Fibroblast of the aortic adventitia (primary cell): ENCODE measurements around the gene LCN6. TPM values are rescaled to one million over a fixed set of nuclear protein-coding genes. Genes with fewer than 3 reads are reported as not detected.

ENCODE experiments used
- DNase-seq: peaks from one replicate; pipeline ENCODE4 v3.0.0-alpha.2; 2010; ENCODE audit warnings: low read depth
- H3K4me3 ChIP-seq: 2 replicates; pipeline ENCODE4 v1.5.1; 2011; ENCODE audit warnings: low read depth, mild to moderate bottlenecking, control low read depth, low read length, moderate library complexity
- CTCF ChIP-seq: IDR thresholded peaks from 2 replicates; pipeline ENCODE4 v1.5.1; 2011; ENCODE audit warnings: mild to moderate bottlenecking, low read length, control low read depth, inconsistent platforms; ENCODE audit not compliant: insufficient read depth
- total RNA-seq: library from RNA; depleted of rRNA; stranded (reverse); fragments of >200 nt; gene quantifications from 2 replicates; pipeline ENCODE4 v1.2.3, GENCODE V29; 2012; ENCODE audit warnings: low replicate concordance

Gene LCN6
- total RNA-seq, 1 donor, result not detected

GRCh38 chr9:136728080-136728547 is 20.2 kb downstream of the LCN6 start:
- TF ChIP-seq CTCF, result peak; percentile 74
- H3K4me3 ChIP-seq, result peak overlapping the region; percentile 98
- peak; percentile 87 for DNase-seq

DNA sequence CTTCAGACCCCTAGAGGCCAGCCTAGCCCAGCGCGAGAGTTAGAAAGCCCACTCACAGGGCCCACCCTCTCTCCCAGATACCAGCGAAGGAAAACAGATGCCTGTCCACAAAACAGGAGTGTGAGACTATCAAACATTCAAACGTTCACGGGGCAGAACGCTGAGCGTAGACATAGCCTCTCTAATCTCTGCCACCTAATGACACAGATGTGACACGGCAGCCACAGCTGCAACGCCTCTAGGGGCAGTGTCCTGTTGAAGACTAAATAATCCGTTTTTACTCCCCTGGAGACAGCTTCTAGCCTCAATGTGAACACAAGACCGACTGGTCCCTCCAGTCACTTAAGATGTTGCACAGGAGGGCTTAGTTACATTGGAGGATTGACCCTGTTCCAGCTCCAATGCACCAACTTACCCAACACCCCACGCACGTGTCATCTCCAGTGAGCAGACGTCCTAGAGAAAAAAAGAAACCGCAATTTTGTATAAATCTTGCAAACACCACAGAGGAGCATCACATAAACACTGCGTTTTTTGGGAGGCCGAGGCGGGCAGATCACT is 21.6 kb downstream of the LCN6 start:
- DNase-seq, result peak; percentile 27
- peak overlapping the region; percentile 98 for H3K4me3 ChIP-seq
- peak; percentile 21 for TF ChIP-seq CTCF

DNA sequence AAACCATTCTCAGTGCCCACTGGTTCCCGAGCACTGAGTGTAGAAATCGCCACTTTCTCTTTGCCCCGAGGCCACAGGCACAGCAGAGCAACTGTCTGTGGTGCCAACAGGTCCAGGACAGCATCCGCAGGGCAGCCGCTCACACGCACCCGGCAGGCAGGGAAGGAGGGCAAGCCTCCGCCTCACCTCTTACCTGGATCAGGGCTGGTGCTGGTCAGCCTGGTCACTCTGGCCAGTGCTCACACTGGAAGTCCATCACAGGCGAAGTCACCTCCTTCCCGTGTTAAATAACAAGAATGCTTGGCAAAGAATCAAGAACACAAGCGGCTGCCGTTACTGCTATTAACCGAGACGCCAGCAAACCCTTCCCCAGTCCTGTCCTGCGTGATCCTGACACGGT is 22.2 kb downstream of the LCN6 start:
- H3K4me3 ChIP-seq, result peak overlapping the region; percentile 98
- DNase-seq, result no peak
- TF ChIP-seq CTCF, result no peak

DNA sequence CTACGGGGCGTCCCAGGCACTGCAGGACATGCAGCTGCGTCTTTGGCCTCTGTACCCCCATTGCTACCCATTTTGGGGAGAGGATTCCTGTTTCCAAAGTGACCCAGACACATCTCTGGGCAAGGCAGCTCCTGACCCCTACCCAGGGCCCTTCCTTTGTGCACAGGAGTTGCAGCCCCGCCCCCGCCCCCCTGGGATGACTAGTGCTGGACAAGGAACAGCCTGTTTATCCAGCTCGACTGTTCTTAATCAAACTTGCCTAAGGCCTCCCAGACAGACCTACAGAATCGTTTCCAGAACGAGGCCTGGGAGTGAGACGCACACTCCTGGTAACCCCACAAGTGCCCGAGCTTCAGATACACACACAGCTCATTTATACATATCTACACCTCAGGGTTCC is 22.7 kb downstream of the LCN6 start:
- DNase-seq, result no peak
- H3K4me3 ChIP-seq, result peak overlapping the region; percentile 98
- no peak for TF ChIP-seq CTCF

DNA sequence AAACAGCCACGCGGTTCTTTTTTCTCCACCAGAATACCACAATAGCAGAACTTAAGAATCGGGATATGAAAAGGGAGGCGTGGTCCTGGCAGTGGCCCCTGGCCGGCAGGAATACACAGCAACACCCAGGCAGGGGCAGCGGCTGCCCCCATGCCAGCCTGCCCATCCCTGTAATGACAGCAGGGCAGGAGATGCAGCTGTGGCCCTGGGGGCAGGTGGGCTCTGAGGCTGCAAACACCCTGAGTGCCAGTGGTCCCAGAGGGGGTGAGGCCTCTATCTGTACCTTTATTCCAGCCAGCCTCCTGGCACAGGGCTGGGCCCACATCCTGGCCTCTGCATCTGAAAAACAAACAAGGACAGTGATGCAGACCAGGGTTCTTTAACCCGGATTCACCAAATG is 23.6 kb downstream of the LCN6 start:
- no peak overlapping the region for H3K4me3 ChIP-seq
- no peak for DNase-seq
- TF ChIP-seq CTCF, result no peak

- no peak overlapping the region for H3K4me3 ChIP-seq
- no peak for TF ChIP-seq CTCF
- DNase-seq, result no peak
Observed at GRCh38 chr9:136723989-136724388, 24.3 kb downstream of the LCN6 start.
